Vagina (tissue), 2 donors: ENCODE measurements around the gene TNFAIP3. TPM values are rescaled to one million over a fixed set of nuclear protein-coding genes. Genes with fewer than 3 reads are reported as not detected.

Experiments
- DNase-seq, 2 donors: peaks; one replicate each; pipeline ENCODE4 v3.0.0-alpha.2; 2017; ENCODE audit errors: extremely low spot score in 2 of 2
- H3K27ac ChIP-seq: fragments of 200-600 bp; sonication (generic); one replicate; pipeline ENCODE4 v1.5.1; 2019
- H3K27me3 ChIP-seq: fragments of 200-600 bp; sonication (generic); one replicate; pipeline ENCODE4 v1.5.1; 2019
- H3K36me3 ChIP-seq, 2 donors: fragments of 200-600 bp; sonication (generic); one replicate each; pipeline ENCODE4 v1.5.1; 2017 to 2019
- H3K4me1 ChIP-seq: fragments of 200-600 bp; sonication (generic); one replicate; pipeline ENCODE4 v1.5.1; 2019
- H3K4me3 ChIP-seq, 2 donors: fragments of 200-600 bp; sonication (generic); 1 replicate in 1 of 2; 2 replicates in 1 of 2; pipeline ENCODE4 v1.5.1; 2016 to 2019
- H3K9me3 ChIP-seq: fragments of 200-600 bp; sonication (generic); one replicate; pipeline ENCODE4 v1.5.1; 2019
- POLR2A ChIP-seq, 2 donors: fragments of 450-650 bp; IDR thresholded peaks; one replicate each; pipeline ENCODE4 v1.6.1; 2017; ENCODE audit warnings: antibody characterized with exemption in 2 of 2, mild to moderate bottlenecking in 2 of 2, moderate library complexity in 2 of 2
- POLR2AphosphoS5 ChIP-seq, 2 donors: sonication (generic); formaldehyde crosslinking; IDR thresholded peaks; one replicate each; pipeline ENCODE4 v1.9.0; 2017; ENCODE audit warnings: antibody characterized with exemption in 2 of 2, mild to moderate bottlenecking in 2 of 2, low read depth in 1 of 2; ENCODE audit not compliant: insufficient read depth in 1 of 2
- intact Hi-C: fragments of 100-400 bp; cut with DNase I; formaldehyde crosslinking; loops from one replicate; pipeline ENCODE4 v1.15.1; 2023
- total RNA-seq: library from RNA; depleted of rRNA; stranded (reverse); fragments of >200 nt; gene quantifications from one replicate; pipeline ENCODE4 v1.2.3, GENCODE V29; 2016
- TF ChIP-seq, protein P1 (sequence below), 3 experiments: fragments of 450-650 bp in 2 of 3; fragments of 200-600 bp in 1 of 3; sonication (generic) in 1 of 3; IDR thresholded peaks; one replicate each; pipeline ENCODE4 v1.5.1; 2017 to 2019; ENCODE audit warnings: antibody characterized with exemption in 3 of 3, mild to moderate bottlenecking in 2 of 3, moderate library complexity in 2 of 3

Gene TNFAIP3
- total RNA-seq, 1 donor from 2014 or later, result 28.5 TPM

DNA sequence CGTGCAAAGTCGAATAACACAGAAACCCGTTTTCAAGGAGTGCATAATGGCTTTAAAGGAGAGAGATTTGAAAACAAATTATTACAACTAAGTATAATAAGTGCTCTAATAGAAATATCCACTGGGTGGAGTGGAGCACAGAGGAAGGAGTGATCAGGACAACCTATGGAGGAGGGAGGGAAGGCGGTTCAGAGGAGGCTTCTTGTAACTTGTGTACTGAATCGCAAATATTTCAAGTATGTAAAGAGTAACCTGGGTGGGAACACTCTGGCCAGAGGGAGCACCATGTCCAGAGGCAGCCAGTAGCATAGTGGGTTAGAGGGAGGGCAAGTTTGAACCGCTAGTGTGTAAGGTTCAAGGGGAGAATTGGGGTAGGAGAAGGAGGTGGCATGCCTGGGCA, 21.6 kb upstream of the TNFAIP3 start:
- no peak for DNase-seq
- no peak overlapping the region for H3K27ac ChIP-seq
- no peaks in the 10 kb centered on the region for H3K9me3 ChIP-seq
- no peak for TF ChIP-seq POLR2AphosphoS5 (IDR thresholded peaks at IDR 0.05; ENCODE audit: insufficient read depth in 1 of 2, low read depth in 1 of 2)
- peaks cover 15% of the 10 kb centered on the region for H3K4me1 ChIP-seq
- no peaks in the 10 kb centered on the region for H3K27me3 ChIP-seq
- intact Hi-C loops, result no loop called here
- no peak overlapping the region for H3K4me3 ChIP-seq
- no peaks in the 10 kb centered on the region for H3K36me3 ChIP-seq

DNA sequence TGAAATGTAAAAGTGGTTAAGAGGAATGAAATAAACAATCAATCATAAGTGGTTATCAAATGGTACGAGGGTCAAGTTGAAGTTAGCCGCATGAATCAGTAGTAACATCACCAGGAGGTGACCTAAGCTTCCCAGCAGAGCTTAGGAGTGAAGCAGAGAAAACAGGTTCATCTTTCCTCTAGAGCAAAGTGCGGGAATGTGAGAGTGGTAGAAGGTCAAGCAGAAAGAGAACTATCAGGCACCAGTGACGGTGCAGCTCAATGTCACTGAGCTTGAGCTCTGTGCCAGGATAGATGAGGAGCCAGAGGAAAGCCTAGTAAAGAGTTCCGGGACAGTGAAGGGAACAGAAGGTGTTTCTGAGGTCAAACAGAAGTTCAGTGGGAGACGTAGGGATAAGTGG, 20.8 kb upstream of the TNFAIP3 start:
- intact Hi-C loops, result no loop called here
- Histone ChIP-seq H3K4me1 (peaks cover 15% of the 10 kb centered on the region), H3K27me3 (no peaks in the 10 kb centered on the region), H3K36me3 (no peaks in the 10 kb centered on the region), H3K4me3 (no peak overlapping the region), H3K9me3 (no peaks in the 10 kb centered on the region), H3K27ac (no peak overlapping the region)
- DNase-seq, result no peak
- TF ChIP-seq, protein P1, sequence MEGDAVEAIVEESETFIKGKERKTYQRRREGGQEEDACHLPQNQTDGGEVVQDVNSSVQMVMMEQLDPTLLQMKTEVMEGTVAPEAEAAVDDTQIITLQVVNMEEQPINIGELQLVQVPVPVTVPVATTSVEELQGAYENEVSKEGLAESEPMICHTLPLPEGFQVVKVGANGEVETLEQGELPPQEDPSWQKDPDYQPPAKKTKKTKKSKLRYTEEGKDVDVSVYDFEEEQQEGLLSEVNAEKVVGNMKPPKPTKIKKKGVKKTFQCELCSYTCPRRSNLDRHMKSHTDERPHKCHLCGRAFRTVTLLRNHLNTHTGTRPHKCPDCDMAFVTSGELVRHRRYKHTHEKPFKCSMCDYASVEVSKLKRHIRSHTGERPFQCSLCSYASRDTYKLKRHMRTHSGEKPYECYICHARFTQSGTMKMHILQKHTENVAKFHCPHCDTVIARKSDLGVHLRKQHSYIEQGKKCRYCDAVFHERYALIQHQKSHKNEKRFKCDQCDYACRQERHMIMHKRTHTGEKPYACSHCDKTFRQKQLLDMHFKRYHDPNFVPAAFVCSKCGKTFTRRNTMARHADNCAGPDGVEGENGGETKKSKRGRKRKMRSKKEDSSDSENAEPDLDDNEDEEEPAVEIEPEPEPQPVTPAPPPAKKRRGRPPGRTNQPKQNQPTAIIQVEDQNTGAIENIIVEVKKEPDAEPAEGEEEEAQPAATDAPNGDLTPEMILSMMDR (IDR thresholded peaks at IDR 0.05), result no peak
- TF ChIP-seq POLR2A (IDR thresholded peaks at IDR 0.05) (no peak), POLR2AphosphoS5 (IDR thresholded peaks at IDR 0.05; ENCODE audit: insufficient read depth in 1 of 2, low read depth in 1 of 2) (no peak)

DNA sequence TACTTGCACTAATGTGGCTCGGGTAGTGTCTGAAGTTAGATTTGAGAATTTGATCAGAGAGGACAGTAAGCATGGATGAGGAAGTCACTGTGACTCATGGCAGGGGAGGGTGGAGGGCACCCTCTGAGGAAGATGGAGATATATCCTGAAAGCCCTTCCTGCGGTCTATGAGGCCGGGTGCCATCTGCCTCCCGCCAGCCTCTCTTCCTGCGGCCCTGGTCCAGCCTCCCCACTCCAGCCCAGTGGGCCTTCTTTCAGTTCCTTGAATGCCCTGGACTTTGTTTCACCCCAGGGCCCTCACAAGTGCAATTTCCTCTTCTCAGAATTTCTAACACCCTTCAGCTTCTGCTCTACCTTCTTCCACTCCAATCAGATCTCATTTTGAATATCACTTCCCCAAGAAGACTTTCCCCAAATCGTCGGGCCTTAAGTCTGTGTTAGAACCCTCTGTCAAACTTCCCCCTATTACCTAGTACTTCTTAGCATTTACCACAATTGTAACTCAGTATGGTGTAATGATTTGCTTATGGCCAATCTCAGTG, 20.2 kb upstream of the TNFAIP3 start:
- H3K27ac ChIP-seq, result no peak overlapping the region
- TF ChIP-seq, protein P1 (IDR thresholded peaks at IDR 0.05), result no peak
- TF ChIP-seq POLR2AphosphoS5 (IDR thresholded peaks at IDR 0.05; ENCODE audit: insufficient read depth in 1 of 2, low read depth in 1 of 2) (no peak), POLR2A (IDR thresholded peaks at IDR 0.05) (no peak)
- H3K36me3 ChIP-seq, result no peaks in the 10 kb centered on the region
- H3K27me3 ChIP-seq, result no peaks in the 10 kb centered on the region
- intact Hi-C loops, result no loop called here
- H3K9me3 ChIP-seq, result no peaks in the 10 kb centered on the region
- DNase-seq, result no peak
- peaks cover 15% of the 10 kb centered on the region for H3K4me1 ChIP-seq
- no peak overlapping the region for H3K4me3 ChIP-seq

DNA sequence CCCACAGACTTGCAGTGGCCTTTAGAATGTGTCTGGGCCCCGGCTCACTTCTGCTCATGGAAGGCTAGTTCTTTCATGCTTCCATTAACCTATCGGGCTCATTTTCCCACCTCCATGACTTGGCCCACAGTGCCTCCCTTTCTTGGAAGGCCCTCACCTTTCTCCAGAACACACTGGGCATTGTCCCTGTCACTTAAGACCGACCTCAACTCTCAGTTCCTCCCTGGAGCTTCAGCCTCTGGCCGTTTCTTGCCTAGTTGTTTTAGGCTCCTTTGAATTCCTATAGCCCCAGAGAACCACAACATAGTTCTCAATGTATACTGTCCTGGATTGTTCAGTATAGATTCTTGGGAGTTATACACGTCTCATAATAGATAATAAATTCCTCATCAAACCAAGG, 19.3 kb upstream of the TNFAIP3 start:
- Histone ChIP-seq H3K4me1 (peaks cover 22% of the 10 kb centered on the region), H3K9me3 (no peaks in the 10 kb centered on the region), H3K36me3 (no peaks in the 10 kb centered on the region), H3K27ac (no peak overlapping the region), H3K4me3 (no peak overlapping the region), H3K27me3 (no peaks in the 10 kb centered on the region)
- DNase-seq, result no peak
- TF ChIP-seq POLR2AphosphoS5 (IDR thresholded peaks at IDR 0.05; ENCODE audit: insufficient read depth in 1 of 2, low read depth in 1 of 2) (no peak), POLR2A (IDR thresholded peaks at IDR 0.05) (no peak)
- TF ChIP-seq, protein P1 (IDR thresholded peaks at IDR 0.05), result no peak
- intact Hi-C loops, result no loop called here

DNA sequence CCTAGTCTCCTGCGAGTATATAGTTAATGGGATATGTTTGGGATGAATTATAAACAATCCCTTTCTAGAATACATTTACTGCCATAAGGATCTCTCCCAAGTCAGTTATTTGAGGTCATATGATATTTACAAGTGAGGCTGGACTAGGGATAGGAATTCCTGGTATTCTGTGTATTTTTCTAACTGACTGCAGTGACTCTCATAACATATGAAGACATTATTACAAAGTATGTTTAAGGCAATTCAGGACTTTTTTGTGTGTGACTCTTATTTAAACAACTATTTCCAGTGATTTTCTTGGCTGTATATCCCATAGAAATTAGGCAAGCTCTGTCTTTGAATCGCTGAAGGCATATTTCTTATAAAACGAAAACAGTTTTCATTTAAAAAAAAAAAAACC, 18.4 kb upstream of the TNFAIP3 start:
- intact Hi-C loops, result no loop called here
- Histone ChIP-seq H3K4me3 (no peak overlapping the region), H3K27me3 (no peaks in the 10 kb centered on the region), H3K27ac (peak overlapping the region; percentile 1), H3K4me1 (peaks cover 22% of the 10 kb centered on the region), H3K9me3 (no peaks in the 10 kb centered on the region), H3K36me3 (no peaks in the 10 kb centered on the region)
- no peak for TF ChIP-seq POLR2AphosphoS5 (IDR thresholded peaks at IDR 0.05; ENCODE audit: insufficient read depth in 1 of 2, low read depth in 1 of 2)
- TF ChIP-seq, protein P1 (IDR thresholded peaks at IDR 0.05), result no peak
- TF ChIP-seq POLR2A (IDR thresholded peaks at IDR 0.05), result no peak
- no peak for DNase-seq
